Type B pancreatic cell (in vitro differentiated cells): ENCODE results near the gene DYNC1I1. TPM values are rescaled to one million over a fixed set of nuclear protein-coding genes. Genes with fewer than 3 reads are reported as not detected.

Experiments
- DNase-seq: peaks from one replicate; pipeline ENCODE4 v3.0.0; 2021; ENCODE audit warnings: mixed read lengths; ENCODE audit not compliant: unreplicated experiment; ENCODE audit errors: extremely low spot score
- H3K27ac Mint-ChIP-seq: 2 replicates; pipeline ENCODE4 v1.8.0; 2021; ENCODE audit warnings: mild to moderate bottlenecking, mixed read lengths
- H3K27me3 Mint-ChIP-seq: 2 replicates; pipeline ENCODE4 v1.8.0; 2021; ENCODE audit warnings: mixed read lengths
- H3K36me3 Mint-ChIP-seq: 2 replicates; pipeline ENCODE4 v1.8.0; 2021; ENCODE audit warnings: mixed read lengths
- H3K4me1 Mint-ChIP-seq: one replicate; pipeline ENCODE4 v1.8.0; 2021; ENCODE audit warnings: mixed read lengths; ENCODE audit not compliant: unreplicated experiment
- H3K4me3 Mint-ChIP-seq: 2 replicates; pipeline ENCODE4 v1.8.0; 2021; ENCODE audit warnings: mild to moderate bottlenecking, mixed read lengths
- H3K9me3 Mint-ChIP-seq: 2 replicates; pipeline ENCODE4 v1.8.0; 2021; ENCODE audit warnings: mixed read lengths
- CTCF ChIP-seq: fragments of 200-600 bp; sonication (generic); conservative IDR thresholded peaks from 2 replicates; pipeline ENCODE4 v1.5.0; 2021; ENCODE audit warnings: antibody characterized with exemption, mild to moderate bottlenecking
- total RNA-seq: library from RNA; stranded (reverse); gene quantifications from 2 replicates; pipeline ENCODE4 v1.2.1, GENCODE V29; 2021; ENCODE audit warnings: low replicate concordance

DYNC1I1 gene
- total RNA-seq, 1 donor from 2014 or later: 4.0 TPM

- H3K36me3 Mint-ChIP-seq: no peaks in the 10 kb centered on the region
- peaks cover 7% of the 10 kb centered on the region for H3K4me1 Mint-ChIP-seq
Observed at GRCh38 chr7:95800787-95801186, 28.4 kb downstream of the DYNC1I1 start.

GRCh38 chr7:95802270-95802669, 29.9 kb downstream of the DYNC1I1 start:
- peaks cover 16% of the 10 kb centered on the region for H3K27me3 Mint-ChIP-seq
- H3K27ac Mint-ChIP-seq: no peak overlapping the region
- no peak for DNase-seq
- no peaks in the 10 kb centered on the region for H3K36me3 Mint-ChIP-seq
- no peak overlapping the region for H3K4me3 Mint-ChIP-seq
- H3K9me3 Mint-ChIP-seq: no peaks in the 10 kb centered on the region
- H3K4me1 Mint-ChIP-seq: peaks cover 7% of the 10 kb centered on the region
- no peak for TF ChIP-seq CTCF

More at GRCh38 chr7:95800787-95801186, 28.4 kb downstream of the DYNC1I1 start:
- TF ChIP-seq CTCF: no peak
- no peak overlapping the region for H3K27ac Mint-ChIP-seq
- H3K4me3 Mint-ChIP-seq: no peak overlapping the region
- DNase-seq: no peak
- H3K9me3 Mint-ChIP-seq: no peaks in the 10 kb centered on the region
- H3K27me3 Mint-ChIP-seq: peaks cover 16% of the 10 kb centered on the region

GRCh38 chr7:95804052-95804451, 31.7 kb downstream of the DYNC1I1 start:
- Mint-ChIP-seq H3K4me1 (peaks cover 4% of the 10 kb centered on the region), H3K36me3 (no peaks in the 10 kb centered on the region), H3K4me3 (no peak overlapping the region), H3K27me3 (peaks cover 20% of the 10 kb centered on the region), H3K27ac (no peak overlapping the region), H3K9me3 (no peaks in the 10 kb centered on the region)
- no peak for TF ChIP-seq CTCF
- no peak for DNase-seq

GRCh38 chr7:95805909-95806308, 33.6 kb downstream of the DYNC1I1 start:
- Mint-ChIP-seq H3K9me3 (no peaks in the 10 kb centered on the region), H3K27ac (no peak overlapping the region), H3K27me3 (peaks cover 9% of the 10 kb centered on the region), H3K4me3 (no peak overlapping the region), H3K4me1 (peaks cover 7% of the 10 kb centered on the region), H3K36me3 (no peaks in the 10 kb centered on the region)
- DNase-seq: no peak
- no peak for TF ChIP-seq CTCF

GRCh38 chr7:95808396-95808795, 36.0 kb downstream of the DYNC1I1 start:
- no peak for TF ChIP-seq CTCF
- Mint-ChIP-seq H3K27me3 (peaks cover 4% of the 10 kb centered on the region), H3K4me3 (no peak overlapping the region), H3K9me3 (no peaks in the 10 kb centered on the region), H3K4me1 (peaks cover 12% of the 10 kb centered on the region), H3K27ac (no peak overlapping the region), H3K36me3 (no peaks in the 10 kb centered on the region)
- no peak for DNase-seq

GRCh38 chr7:95811846-95812445, 39.6 kb downstream of the DYNC1I1 start:
- Mint-ChIP-seq H3K27ac (no peak overlapping the region), H3K36me3 (no peaks in the 10 kb centered on the region), H3K9me3 (no peaks in the 10 kb centered on the region), H3K27me3 (peaks cover 4% of the 10 kb centered on the region), H3K4me1 (peaks cover 12% of the 10 kb centered on the region), H3K4me3 (peak overlapping the region; percentile 20)
- TF ChIP-seq CTCF: no peak
- no peak for DNase-seq
